Measurements from ENCODE around the gene CDH20.

DNA sequence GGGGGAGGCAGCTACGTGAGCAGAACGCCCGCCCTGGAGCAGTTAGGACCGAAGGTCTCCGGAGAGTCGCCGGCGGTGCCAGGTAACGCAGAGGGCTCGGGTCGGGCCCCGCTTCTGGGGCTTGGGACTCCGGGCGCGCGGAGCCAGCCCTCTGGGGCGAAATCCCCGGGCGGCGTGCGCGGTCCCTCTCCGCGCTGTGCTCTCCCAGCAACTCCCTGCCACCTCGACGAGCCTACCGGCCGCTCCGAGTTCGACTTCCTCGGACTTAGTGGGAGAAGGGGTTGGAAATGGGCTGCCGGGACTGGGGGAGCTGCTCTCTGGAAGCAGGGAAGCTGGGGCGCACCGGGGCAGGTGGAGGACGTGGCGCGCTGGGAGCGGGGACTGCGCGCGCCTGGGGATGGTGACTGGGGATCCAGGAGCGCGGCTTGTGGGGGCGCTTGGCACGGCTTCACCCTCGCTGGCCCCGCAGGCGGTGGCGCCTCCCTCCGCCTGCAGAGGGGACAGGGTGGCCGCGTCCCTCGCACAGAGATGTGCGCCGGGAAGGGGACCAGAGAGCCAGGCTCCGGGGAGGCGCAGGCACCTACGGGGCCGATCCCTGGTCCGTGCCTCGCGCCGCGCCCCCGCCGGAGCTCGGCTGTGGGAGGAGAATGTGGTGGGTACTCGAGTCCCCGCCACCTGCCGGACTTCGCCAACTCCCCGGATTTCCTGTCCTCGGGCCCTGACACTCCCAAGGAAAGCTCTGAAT, 688 bp downstream of the CDH20 start:
- TF ChIP-seq, protein P1, sequence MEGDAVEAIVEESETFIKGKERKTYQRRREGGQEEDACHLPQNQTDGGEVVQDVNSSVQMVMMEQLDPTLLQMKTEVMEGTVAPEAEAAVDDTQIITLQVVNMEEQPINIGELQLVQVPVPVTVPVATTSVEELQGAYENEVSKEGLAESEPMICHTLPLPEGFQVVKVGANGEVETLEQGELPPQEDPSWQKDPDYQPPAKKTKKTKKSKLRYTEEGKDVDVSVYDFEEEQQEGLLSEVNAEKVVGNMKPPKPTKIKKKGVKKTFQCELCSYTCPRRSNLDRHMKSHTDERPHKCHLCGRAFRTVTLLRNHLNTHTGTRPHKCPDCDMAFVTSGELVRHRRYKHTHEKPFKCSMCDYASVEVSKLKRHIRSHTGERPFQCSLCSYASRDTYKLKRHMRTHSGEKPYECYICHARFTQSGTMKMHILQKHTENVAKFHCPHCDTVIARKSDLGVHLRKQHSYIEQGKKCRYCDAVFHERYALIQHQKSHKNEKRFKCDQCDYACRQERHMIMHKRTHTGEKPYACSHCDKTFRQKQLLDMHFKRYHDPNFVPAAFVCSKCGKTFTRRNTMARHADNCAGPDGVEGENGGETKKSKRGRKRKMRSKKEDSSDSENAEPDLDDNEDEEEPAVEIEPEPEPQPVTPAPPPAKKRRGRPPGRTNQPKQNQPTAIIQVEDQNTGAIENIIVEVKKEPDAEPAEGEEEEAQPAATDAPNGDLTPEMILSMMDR (IDR thresholded peaks at IDR 0.05; ENCODE audit: low read depth, low read length, poor library complexity, severe bottlenecking): no peak
- no peak for TF ChIP-seq EZH2phosphoT487 (IDR thresholded peaks at IDR 0.05; ENCODE audit: borderline replicate concordance, low read length)

Measured in DOHH2 (cell line).